Adrenal gland (tissue), 19 donors: Measurements from ENCODE around the gene SEH1L. TPM values are rescaled to one million over a fixed set of nuclear protein-coding genes. Genes with fewer than 3 reads are reported as not detected.
A peak's percentile ranks its signal among the peaks of the same experiment; 100 is the strongest.
"Not testable (repeated sequence)": the region's sequence is repeated elsewhere in the genome, so short reads cannot be mapped to it uniquely, and the experiment has no call there.

Source experiments
- DNase-seq, 7 donors: peaks; one replicate each; pipeline ENCODE4 v3.0.0-alpha.2; 2019 to 2020
- H3K27ac ChIP-seq, 5 donors: fragments of 200-600 bp; sonication (generic) in 4 of 5; 1 replicate in 3 of 5; 2 replicates in 2 of 5; pipeline versions ENCODE4 v1.5.1 to v1.8.0; 2016 to 2020; ENCODE audit warnings: mild to moderate bottlenecking in 1 of 5
- H3K27me3 ChIP-seq: fragments of 200-600 bp; 2 replicates; pipeline ENCODE4 v1.8.0; 2021
- H3K36me3 ChIP-seq, 2 donors: fragments of 200-600 bp; replicated peaks in 1 of 2; 1 replicate in 1 of 2; 2 replicates in 1 of 2; pipeline versions ENCODE4 v1.5.1 to v1.8.0; 2018 to 2022
- H3K4me1 ChIP-seq, 2 donors: fragments of 200-600 bp; replicated peaks in 1 of 2; 1 replicate in 1 of 2; 2 replicates in 1 of 2; pipeline versions ENCODE4 v1.5.1 to v1.8.0; 2018 to 2021
- H3K4me3 ChIP-seq, 4 donors: fragments of 200-600 bp; sonication (generic) in 3 of 4; one replicate each; pipeline ENCODE4 v1.5.1; 2016 to 2018
- H3K9me3 ChIP-seq, 3 donors: fragments of 200-600 bp; sonication (generic) in 1 of 3; replicated peaks in 1 of 3; 1 replicate in 2 of 3; 2 replicates in 1 of 3; pipeline versions ENCODE4 v1.5.1 to v1.8.0; 2016 to 2021
- POLR2A ChIP-seq, 2 donors: fragments of 450-650 bp; IDR thresholded peaks; one replicate each; pipeline ENCODE4 v1.6.1; 2017; ENCODE audit warnings: antibody characterized with exemption in 2 of 2, mild to moderate bottlenecking in 2 of 2, moderate library complexity in 1 of 2
- WGBS, 4 donors: extraction: QIAGEN DNeasy Blood & Tissue Kit in 2 of 4; methylation state at CpG; one replicate each; pipeline versions ENCODE4 v1.1.5 to v1.1.7; 2013 to 2017; 5-methylcytosine and 5-hydroxymethylcytosine counted together
- intact Hi-C, 2 donors: fragments of 100-400 bp; cut with DNase I; formaldehyde crosslinking; loops; one replicate each; pipeline versions ENCODE4 v1.14.1 to v1.15.0; 2022 to 2023
- long read RNA-seq, 10 donors: library from polyadenylated mRNA in 3 of 10; unstranded in 2 of 10; stranded (forward) in 1 of 10; transcript quantifications; one replicate each; pipeline ENCODE4 v2.0.0 and lab custom pipeline, GENCODE V29; 2021 to 2026
- polyA plus RNA-seq, 3 donors: library from polyadenylated mRNA; stranded (reverse); fragments of 200-250 nt in 2 of 3; fragments of 350-450 nt in 1 of 3; fragmentation: Illumina TruSeq in 1 of 3; extraction: RNeasy Lipid Tissue Mini Kit (QIAGEN cat#74804) in 1 of 3; gene quantifications; one replicate each; pipeline ENCODE4 v1.2.3, GENCODE V29; 2013 to 2014
- total RNA-seq, 9 donors: library from RNA; depleted of rRNA in 4 of 9; stranded (reverse); fragments of >200 nt in 4 of 9; fragments of 120-200 nt in 1 of 9; fragmentation: NEBNext Ultra II Directional in 1 of 9; extraction: Animal tissue kit (Norgen Biotek cat#: 25700) in 1 of 9; gene quantifications; one replicate each; pipeline versions ENCODE4 v1.1.0 to v1.2.4, GENCODE V29; 2013 to 2023
- TF ChIP-seq, protein P1 (sequence below), 6 experiments: fragments of 450-650 bp in 4 of 6; fragments of 200-600 bp in 2 of 6; sonication (generic) in 1 of 6; IDR thresholded peaks; 1 replicate in 5 of 6; 2 replicates in 1 of 6; pipeline versions ENCODE4 v1.5.1 to v1.8.0; 2016 to 2021; ENCODE audit warnings: antibody characterized with exemption in 6 of 6, mild to moderate bottlenecking in 2 of 6, moderate library complexity in 1 of 6
- donor health status: healthy with polysubstance abuse.
- donor health status: Bipolar disorder and iron deficiency.
- donor health status: DM: yes; HTN: yes; CAD: no.
- donor health status: DM: no; HTN: no; CAD: no.
- donor health status: DM: no; HTN: no; CAD: no.
- donor health status: DM: yes; HTN: yes; CAD: no.

Gene SEH1L, protein sequence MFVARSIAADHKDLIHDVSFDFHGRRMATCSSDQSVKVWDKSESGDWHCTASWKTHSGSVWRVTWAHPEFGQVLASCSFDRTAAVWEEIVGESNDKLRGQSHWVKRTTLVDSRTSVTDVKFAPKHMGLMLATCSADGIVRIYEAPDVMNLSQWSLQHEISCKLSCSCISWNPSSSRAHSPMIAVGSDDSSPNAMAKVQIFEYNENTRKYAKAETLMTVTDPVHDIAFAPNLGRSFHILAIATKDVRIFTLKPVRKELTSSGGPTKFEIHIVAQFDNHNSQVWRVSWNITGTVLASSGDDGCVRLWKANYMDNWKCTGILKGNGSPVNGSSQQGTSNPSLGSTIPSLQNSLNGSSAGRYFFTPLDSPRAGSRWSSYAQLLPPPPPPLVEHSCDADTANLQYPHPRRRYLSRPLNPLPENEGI
- total RNA-seq (10 to 100 TPM in 8 of 9 donors, 1 to 10 TPM in 1; 6.8 to 44.5 (median 23.8) TPM), polyA plus RNA-seq (10 to 100 TPM; 13.4 to 34.9 (median 17.4) TPM)
- long read RNA-seq, donor 1, transcript SEH1L-201 (9 exons, 3,494 nt): major isoform, 8 of 8 reads
- long read RNA-seq, donor 1, partial matches to known transcripts: 0 of 8 reads
- long read RNA-seq, donor 1, other reads (novel, unspliced or antisense): 0 of 8 reads
- long read RNA-seq, donor 2, transcript SEH1L-201 (9 exons, 3,494 nt): major isoform, 9 of 9 reads
- long read RNA-seq, donor 2, partial matches to known transcripts: 0 of 9 reads
- long read RNA-seq, donor 2, other reads (novel, unspliced or antisense): 0 of 9 reads
- long read RNA-seq, donor 3, transcript SEH1L-201 (9 exons, 3,494 nt): major isoform, 6 of 6 reads
- long read RNA-seq, donor 3, partial matches to known transcripts: 0 of 6 reads
- long read RNA-seq, donor 3, other reads (novel, unspliced or antisense): 0 of 6 reads
- long read RNA-seq, donor 4, transcript SEH1L-201 (9 exons, 3,494 nt): major isoform, 5 of 10 reads
- long read RNA-seq, donor 4, partial matches to known transcripts: 0 of 10 reads
- long read RNA-seq, donor 4, other reads (novel, unspliced or antisense): 4 of 10 reads
- long read RNA-seq, donor 5, transcript SEH1L-201 (9 exons, 3,494 nt): major isoform, 20 of 27 reads
- long read RNA-seq, donor 5, partial matches to known transcripts: 3 of 27 reads
- long read RNA-seq, donor 5, other reads (novel, unspliced or antisense): 3 of 27 reads
- long read RNA-seq, donor 6, partial matches to known transcripts: 0 of 4 reads
- long read RNA-seq, donor 6, other reads (novel, unspliced or antisense): 3 of 4 reads
- long read RNA-seq, donor 7, partial matches to known transcripts: 14 of 17 reads
- long read RNA-seq, donor 7, other reads (novel, unspliced or antisense): 0 of 17 reads
- long read RNA-seq, donor 8, full-length matches to known transcripts: 9 of 9 reads
- long read RNA-seq, donor 8, partial matches to known transcripts: 0 of 9 reads
- long read RNA-seq, donor 8, other reads (novel, unspliced or antisense): 0 of 9 reads
- long read RNA-seq, donor 9, transcript SEH1L-201 (9 exons, 3,494 nt): major isoform, 5 of 5 reads
- long read RNA-seq, donor 9, partial matches to known transcripts: 0 of 5 reads
- long read RNA-seq, donor 9, other reads (novel, unspliced or antisense): 0 of 5 reads
- long read RNA-seq, donor 10, partial matches to known transcripts: 0 of 1 reads
- long read RNA-seq, donor 10, other reads (novel, unspliced or antisense): 0 of 1 reads

DNA sequence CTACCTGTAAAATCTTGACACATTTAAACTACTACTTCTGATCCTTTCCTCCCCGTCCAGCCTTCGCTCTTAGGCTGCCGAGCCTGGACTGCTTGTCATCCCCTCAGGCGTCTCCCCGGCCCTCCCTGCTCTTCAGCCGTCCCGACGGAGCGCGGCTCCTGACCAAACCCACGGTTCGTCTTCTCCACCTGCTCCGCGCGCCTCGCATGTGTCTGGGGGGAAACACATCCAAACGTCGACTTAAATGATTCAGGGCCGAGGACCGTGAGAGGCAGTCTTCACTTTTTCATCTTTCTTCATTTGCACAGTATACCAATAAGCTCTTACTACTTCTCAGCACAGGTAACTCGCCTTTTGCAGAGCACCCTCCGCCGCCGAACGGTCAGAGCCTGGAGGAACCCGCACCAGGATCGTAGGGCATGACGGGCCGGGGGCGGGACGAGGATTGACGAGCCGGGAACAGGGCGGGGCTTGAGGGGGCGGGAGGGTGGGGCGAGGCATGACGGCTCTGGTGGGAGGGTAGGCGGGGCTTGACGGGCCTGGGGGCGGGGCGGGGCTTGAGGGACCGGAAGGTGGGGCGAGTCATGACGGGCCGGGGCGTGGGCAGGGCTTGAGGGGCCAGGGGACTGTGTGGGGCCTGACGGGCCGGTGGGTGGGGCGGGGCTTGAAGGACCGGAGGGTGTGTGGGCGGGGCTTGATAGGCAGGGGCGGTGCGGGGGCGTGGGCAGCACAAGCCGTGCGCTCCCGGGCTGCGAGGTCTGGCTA is at the start of gene SEH1L:
TSS of gene SEH1L (plus strand) at position 727 of the 765 bp plus-strand sequence. CDS start 111 bp downstream, outside the sequence.
- peaks cover 0 to 16% of the 10 kb centered on the region in 2 donors for H3K4me1 ChIP-seq
- 0 to 2% (median 1%) methylated on average over 12 to 58 of the region's 58 CpGs for WGBS, 4 donors
- peak within 1 kb of the TSS; percentile 69 to 87 (median 79) for H3K4me3 ChIP-seq
- DNase-seq: peak; percentile 99 to 100 (median 100)
- peak within 1 kb of the TSS; percentile 98 to 100 (median 98) for H3K27ac ChIP-seq
- intact Hi-C loops: no loop called here
- H3K27me3 ChIP-seq: no peaks in the 10 kb centered on the region
- H3K9me3 ChIP-seq: no peaks in the 10 kb centered on the region
- TF ChIP-seq, protein P1, sequence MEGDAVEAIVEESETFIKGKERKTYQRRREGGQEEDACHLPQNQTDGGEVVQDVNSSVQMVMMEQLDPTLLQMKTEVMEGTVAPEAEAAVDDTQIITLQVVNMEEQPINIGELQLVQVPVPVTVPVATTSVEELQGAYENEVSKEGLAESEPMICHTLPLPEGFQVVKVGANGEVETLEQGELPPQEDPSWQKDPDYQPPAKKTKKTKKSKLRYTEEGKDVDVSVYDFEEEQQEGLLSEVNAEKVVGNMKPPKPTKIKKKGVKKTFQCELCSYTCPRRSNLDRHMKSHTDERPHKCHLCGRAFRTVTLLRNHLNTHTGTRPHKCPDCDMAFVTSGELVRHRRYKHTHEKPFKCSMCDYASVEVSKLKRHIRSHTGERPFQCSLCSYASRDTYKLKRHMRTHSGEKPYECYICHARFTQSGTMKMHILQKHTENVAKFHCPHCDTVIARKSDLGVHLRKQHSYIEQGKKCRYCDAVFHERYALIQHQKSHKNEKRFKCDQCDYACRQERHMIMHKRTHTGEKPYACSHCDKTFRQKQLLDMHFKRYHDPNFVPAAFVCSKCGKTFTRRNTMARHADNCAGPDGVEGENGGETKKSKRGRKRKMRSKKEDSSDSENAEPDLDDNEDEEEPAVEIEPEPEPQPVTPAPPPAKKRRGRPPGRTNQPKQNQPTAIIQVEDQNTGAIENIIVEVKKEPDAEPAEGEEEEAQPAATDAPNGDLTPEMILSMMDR (IDR thresholded peaks at IDR 0.05): no peak
- TF ChIP-seq POLR2A (IDR thresholded peaks at IDR 0.05): peak; percentile 80 to 85
- H3K36me3 ChIP-seq: no peaks in the 10 kb centered on the region

DNA sequence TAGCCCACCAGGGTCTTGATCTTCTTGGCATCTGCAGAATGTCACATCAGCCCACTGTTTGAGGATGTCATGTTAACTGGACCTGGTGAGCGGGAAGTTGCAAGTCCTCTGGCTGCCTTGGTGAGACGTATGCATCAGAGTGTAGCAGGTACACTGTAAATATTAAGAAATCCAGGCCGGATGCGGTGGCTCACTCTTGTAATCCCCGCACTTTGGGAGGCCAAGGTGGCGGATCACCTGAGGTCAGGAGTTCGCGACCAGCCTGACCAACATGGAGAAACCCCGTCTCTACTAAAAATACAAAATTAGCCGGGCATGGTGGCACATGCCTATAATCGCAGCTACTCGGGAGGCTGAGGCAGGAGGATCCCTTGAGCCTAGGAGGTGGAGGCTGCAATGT is 46.6 kb upstream of the SEH1L start:
- H3K4me1 ChIP-seq, intact Hi-C loops, H3K36me3 ChIP-seq, H3K27ac ChIP-seq, H3K27me3 ChIP-seq, H3K4me3 ChIP-seq, DNase-seq, H3K9me3 ChIP-seq: not testable (repeated sequence)
- 90 to 94% (median 92%) methylated on average over 12 of the region's 12 CpGs for WGBS, 4 donors

DNA sequence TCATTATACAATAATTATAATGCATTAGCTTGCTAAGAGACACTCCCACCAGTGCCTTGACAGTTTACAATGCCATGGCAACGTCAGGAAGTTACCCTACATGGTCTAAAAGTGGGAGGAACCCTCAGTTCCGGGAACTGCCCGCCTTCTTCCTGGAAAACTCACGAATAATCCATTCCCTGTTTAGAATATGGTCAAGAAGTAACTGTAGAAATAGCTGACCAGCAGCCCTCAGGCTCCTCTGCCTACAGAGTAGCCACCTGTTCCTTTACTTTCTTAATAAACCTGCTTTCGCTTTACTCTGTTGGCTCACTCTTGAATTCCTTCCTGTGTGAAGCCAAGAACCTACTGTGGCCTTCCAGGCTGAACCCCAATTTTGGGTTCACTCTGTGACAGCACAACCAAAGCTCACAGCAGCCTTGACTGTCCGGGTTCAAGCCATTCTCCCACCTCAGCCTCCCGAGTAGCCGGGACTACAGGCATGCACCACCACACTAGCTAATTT is 43.7 kb upstream of the SEH1L start:
- no peak for TF ChIP-seq POLR2A (IDR thresholded peaks at IDR 0.05)
- TF ChIP-seq, protein P1 (IDR thresholded peaks at IDR 0.05): no peak
- no peaks in the 10 kb centered on the region for H3K9me3 ChIP-seq
- no peaks in the 10 kb centered on the region for H3K36me3 ChIP-seq
- 64 to 74% (median 68%) methylated on average over 8 of the region's 8 CpGs for WGBS, 4 donors
- intact Hi-C loops: no loop called here
- no peak overlapping the region for H3K27ac ChIP-seq
- DNase-seq: peak in 2 of 7 donors; percentile 31 to 37
- peaks cover 0 to 6% of the 10 kb centered on the region in 2 donors for H3K4me1 ChIP-seq
- no peak overlapping the region for H3K4me3 ChIP-seq
- H3K27me3 ChIP-seq: no peaks in the 10 kb centered on the region
